Testis (tissue), 3 donors: ENCODE data around the gene SHISA8. TPM values are rescaled to one million over a fixed set of nuclear protein-coding genes. Genes with fewer than 3 reads are reported as not detected.
"Not testable (repeated sequence)": the region's sequence is repeated elsewhere in the genome, so short reads cannot be mapped to it uniquely, and the experiment has no call there.

ENCODE experiments used
- DNase-seq: peaks from one replicate; pipeline ENCODE4 v3.0.0-alpha.2; 2019
- H3K27ac ChIP-seq, 2 donors: fragments of 200-600 bp; sonication (generic); one replicate each; pipeline ENCODE4 v1.5.1; 2019
- H3K27me3 ChIP-seq: fragments of 200-600 bp; sonication (generic); one replicate; pipeline ENCODE4 v1.5.1; 2019
- H3K36me3 ChIP-seq: fragments of 200-600 bp; sonication (generic); one replicate; pipeline ENCODE4 v1.5.1; 2017; ENCODE audit warnings: low read depth; ENCODE audit errors: missing control alignments
- H3K4me1 ChIP-seq: fragments of 200-600 bp; sonication (generic); one replicate; pipeline ENCODE4 v1.5.1; 2019
- H3K4me3 ChIP-seq, 2 donors: fragments of 200-600 bp; sonication (generic); one replicate each; pipeline ENCODE4 v1.5.1; 2017 to 2019
- H3K9me3 ChIP-seq: fragments of 200-600 bp; sonication (generic); one replicate; pipeline ENCODE4 v1.5.1; 2017
- POLR2A ChIP-seq: fragments of 450-650 bp; IDR thresholded peaks from one replicate; pipeline ENCODE4 v1.6.1; 2017; ENCODE audit warnings: antibody characterized with exemption, mild to moderate bottlenecking, moderate library complexity
- WGBS, 2 donors: methylation state at CpG; one replicate each; pipeline ENCODE4 v1.1.5; 2018; 5-methylcytosine and 5-hydroxymethylcytosine counted together
- intact Hi-C: fragments of 100-400 bp; cut with DNase I; formaldehyde crosslinking; loops from one replicate; pipeline ENCODE4 v1.15.1; 2023; ENCODE audit warnings: low total_unique reads
- polyA plus RNA-seq: library from polyadenylated mRNA; stranded (reverse); fragments of 350-450 nt; fragmentation: Illumina TruSeq; extraction: RNeasy Lipid Tissue Mini Kit (QIAGEN cat#74804); gene quantifications from one replicate; pipeline ENCODE4 v1.2.3, GENCODE V29; 2014; ENCODE audit warnings: low read depth, low replicate concordance; ENCODE audit not compliant: insufficient read depth
- total RNA-seq, 2 donors: library from RNA; depleted of rRNA; stranded (reverse); fragments of >200 nt; gene quantifications; one replicate each; pipeline ENCODE4 v1.2.3, GENCODE V29; 2016
- TF ChIP-seq, protein P1 (sequence below), 3 experiments: fragments of 450-650 bp in 2 of 3; fragments of 200-600 bp in 1 of 3; sonication (generic) in 1 of 3; IDR thresholded peaks; one replicate each; pipeline ENCODE4 v1.5.1; 2016 to 2019; ENCODE audit warnings: antibody characterized with exemption in 3 of 3, mild to moderate bottlenecking in 2 of 3, moderate library complexity in 1 of 3

The SHISA8 gene
- total and polyA plus RNA-seq, 3 donors from 2014 or later, result 1.3 to 1.4 TPM; not detected in 1

DNA sequence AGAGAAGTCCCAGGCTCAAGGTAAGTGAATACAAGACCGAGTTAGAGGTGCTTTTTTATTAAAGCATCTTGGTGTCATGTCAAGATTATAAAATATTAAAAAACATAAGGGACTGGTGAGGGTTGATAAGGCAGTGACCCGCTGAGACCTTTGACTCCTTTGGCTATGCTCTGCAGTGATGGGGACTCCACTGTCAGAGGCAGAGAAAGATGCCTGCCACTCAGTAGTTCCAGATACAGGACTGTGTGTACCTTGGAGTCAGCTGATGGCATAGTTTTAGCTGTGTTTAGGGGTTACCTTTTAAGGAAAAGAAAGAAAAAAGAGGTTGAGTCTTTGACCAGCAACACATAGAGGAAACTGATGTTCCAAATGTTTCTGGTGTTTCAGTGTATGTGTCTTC lies 40.8 kb downstream of the SHISA8 start:
- TF ChIP-seq, protein P1, sequence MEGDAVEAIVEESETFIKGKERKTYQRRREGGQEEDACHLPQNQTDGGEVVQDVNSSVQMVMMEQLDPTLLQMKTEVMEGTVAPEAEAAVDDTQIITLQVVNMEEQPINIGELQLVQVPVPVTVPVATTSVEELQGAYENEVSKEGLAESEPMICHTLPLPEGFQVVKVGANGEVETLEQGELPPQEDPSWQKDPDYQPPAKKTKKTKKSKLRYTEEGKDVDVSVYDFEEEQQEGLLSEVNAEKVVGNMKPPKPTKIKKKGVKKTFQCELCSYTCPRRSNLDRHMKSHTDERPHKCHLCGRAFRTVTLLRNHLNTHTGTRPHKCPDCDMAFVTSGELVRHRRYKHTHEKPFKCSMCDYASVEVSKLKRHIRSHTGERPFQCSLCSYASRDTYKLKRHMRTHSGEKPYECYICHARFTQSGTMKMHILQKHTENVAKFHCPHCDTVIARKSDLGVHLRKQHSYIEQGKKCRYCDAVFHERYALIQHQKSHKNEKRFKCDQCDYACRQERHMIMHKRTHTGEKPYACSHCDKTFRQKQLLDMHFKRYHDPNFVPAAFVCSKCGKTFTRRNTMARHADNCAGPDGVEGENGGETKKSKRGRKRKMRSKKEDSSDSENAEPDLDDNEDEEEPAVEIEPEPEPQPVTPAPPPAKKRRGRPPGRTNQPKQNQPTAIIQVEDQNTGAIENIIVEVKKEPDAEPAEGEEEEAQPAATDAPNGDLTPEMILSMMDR (IDR thresholded peaks at IDR 0.05), result no peak
- TF ChIP-seq POLR2A, result no peak
- Histone ChIP-seq H3K4me3 (no peak overlapping the region), H3K27ac (no peak overlapping the region), H3K27me3 (no peaks in the 10 kb centered on the region), H3K9me3 (no peaks in the 10 kb centered on the region), H3K4me1 (no peaks in the 10 kb centered on the region), H3K36me3 (no peaks in the 10 kb centered on the region)
- no peak for DNase-seq
- WGBS, 2 donors, result 89 to 95% methylated on average over 2 of the region's 2 CpGs
- intact Hi-C loops, result no loop called here

DNA sequence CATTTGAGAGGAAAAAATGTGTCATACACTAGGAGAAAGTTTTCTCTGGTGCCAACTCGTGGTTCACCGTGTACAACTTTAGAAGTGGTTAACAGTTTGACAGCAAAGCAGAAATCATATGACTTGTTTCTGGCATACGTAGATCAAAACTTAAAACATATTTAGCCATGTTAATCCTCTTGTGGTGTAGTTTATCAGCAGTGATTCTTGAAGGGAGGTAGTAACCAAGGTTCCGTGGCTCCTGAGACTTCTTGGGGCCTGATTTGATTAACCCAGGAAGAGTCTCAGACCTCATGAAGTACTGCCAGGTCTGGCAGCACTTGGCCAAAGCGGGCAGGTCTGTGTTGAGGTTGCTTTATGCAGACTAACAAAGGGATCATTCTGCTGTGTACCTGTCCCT lies 41.5 kb downstream of the SHISA8 start:
- TF ChIP-seq POLR2A, result no peak
- TF ChIP-seq, protein P1 (IDR thresholded peaks at IDR 0.05), result no peak
- WGBS, 2 donors, result 65 to 74% methylated on average over 5 of the region's 5 CpGs
- Histone ChIP-seq H3K4me1 (no peaks in the 10 kb centered on the region), H3K27ac (no peak overlapping the region), H3K9me3 (no peaks in the 10 kb centered on the region), H3K27me3 (no peaks in the 10 kb centered on the region), H3K36me3 (no peaks in the 10 kb centered on the region), H3K4me3 (no peak overlapping the region)
- no peak for DNase-seq
- intact Hi-C loops, result no loop called here

DNA sequence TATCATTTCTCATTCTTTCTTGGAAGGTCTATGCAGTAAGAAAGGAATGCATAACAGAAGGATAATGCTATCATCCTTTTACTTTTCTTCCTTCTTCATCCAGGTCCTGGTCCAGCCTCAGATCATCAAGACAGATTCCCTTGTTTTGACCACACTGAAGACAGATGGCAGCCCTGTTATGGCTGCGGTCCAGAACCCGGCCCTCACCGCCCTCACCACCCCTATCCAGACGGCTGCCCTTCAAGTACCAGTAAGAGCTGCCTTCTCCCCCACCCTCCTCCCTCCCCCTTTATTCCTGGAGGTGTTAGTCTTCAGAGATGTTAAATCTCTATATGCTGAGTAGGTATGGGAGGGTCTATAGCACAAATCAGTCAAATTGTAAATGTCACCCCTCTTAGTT lies 44.1 kb downstream of the SHISA8 start:
- Histone ChIP-seq H3K27me3 (no peaks in the 10 kb centered on the region), H3K4me3 (no peak overlapping the region), H3K4me1 (no peaks in the 10 kb centered on the region), H3K9me3 (no peaks in the 10 kb centered on the region), H3K36me3 (no peaks in the 10 kb centered on the region), H3K27ac (no peak overlapping the region)
- TF ChIP-seq POLR2A, result no peak
- TF ChIP-seq, protein P1 (IDR thresholded peaks at IDR 0.05), result no peak
- DNase-seq, result no peak
- intact Hi-C loops, result no loop called here
- WGBS, 2 donors, result 79 to 83% methylated on average over 4 of the region's 4 CpGs

DNA sequence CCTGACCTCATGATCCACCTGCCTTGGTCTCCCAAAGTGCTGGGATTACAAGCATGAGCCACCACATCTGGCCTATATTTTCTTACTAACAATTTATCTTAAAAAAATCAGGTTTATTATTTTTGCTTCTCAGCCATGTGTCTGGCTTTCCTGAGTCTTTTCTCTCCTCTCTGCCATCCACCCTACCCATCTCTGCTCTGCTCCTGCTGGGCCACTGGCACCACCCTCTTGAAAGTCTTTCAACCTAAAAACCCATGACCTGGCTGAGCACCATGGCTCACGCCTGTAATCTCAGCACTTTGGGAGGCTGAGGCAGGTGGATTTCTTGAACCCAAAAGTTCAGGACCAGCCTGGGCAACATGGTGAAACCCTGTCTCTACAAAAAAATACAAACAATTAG lies 44.8 kb downstream of the SHISA8 start:
- DNase-seq, intact Hi-C loops, H3K9me3 ChIP-seq, H3K4me3 ChIP-seq, H3K27ac ChIP-seq, H3K27me3 ChIP-seq, H3K36me3 ChIP-seq, H3K4me1 ChIP-seq: not testable (repeated sequence)
- 77 to 92% methylated on average over 1 of the region's 1 CpG for WGBS, 2 donors

DNA sequence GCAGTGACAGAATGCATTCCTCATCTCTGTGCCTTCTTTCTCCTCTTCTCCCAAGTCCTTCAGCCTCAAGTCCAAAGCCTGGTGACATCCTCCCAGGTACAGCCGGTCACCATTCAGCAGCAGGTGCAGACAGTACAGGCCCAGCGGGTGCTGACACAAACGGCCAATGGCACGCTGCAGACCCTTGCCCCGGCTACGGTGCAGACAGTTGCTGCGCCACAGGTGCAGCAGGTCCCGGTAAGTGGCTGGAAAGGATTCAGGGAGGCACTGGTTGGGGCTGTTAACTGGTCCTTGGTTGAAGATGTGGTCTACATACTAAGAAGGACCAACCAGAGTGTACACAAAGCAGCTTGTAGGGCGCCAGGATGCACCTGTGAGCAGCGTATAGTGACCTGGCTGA lies 46.3 kb downstream of the SHISA8 start:
- TF ChIP-seq, protein P1 (IDR thresholded peaks at IDR 0.05), result no peak
- TF ChIP-seq POLR2A, result no peak
- no peak overlapping the region for H3K4me3 ChIP-seq
- H3K27me3 ChIP-seq, result no peaks in the 10 kb centered on the region
- peaks cover 9% of the 10 kb centered on the region for H3K4me1 ChIP-seq
- H3K9me3 ChIP-seq, result no peaks in the 10 kb centered on the region
- H3K36me3 ChIP-seq, result no peaks in the 10 kb centered on the region
- H3K27ac ChIP-seq, result no peak overlapping the region
- no peak for DNase-seq
- WGBS, 2 donors, result 91 to 98% methylated on average over 10 of the region's 10 CpGs
- intact Hi-C loops, result no loop called here
